Mesothelial cell of epicardium (in vitro differentiated cells): Measurements from ENCODE around the gene TBC1D5. TPM values are rescaled to one million over a fixed set of nuclear protein-coding genes. Genes with fewer than 3 reads are reported as not detected.

Source experiments
- DNase-seq, 2 experiments: peaks; one replicate each; pipeline ENCODE4 v3.0.0; 2021; ENCODE audit warnings: low spot score in 2 of 2; ENCODE audit not compliant: unreplicated experiment in 2 of 2
- H3K27ac Mint-ChIP-seq: 2 replicates; pipeline ENCODE4 v1.8.0; 2021; ENCODE audit warnings: mixed read lengths
- H3K27me3 Mint-ChIP-seq: 2 replicates; pipeline ENCODE4 v1.8.0; 2021; ENCODE audit warnings: low read depth, mixed read lengths
- H3K36me3 Mint-ChIP-seq: 2 replicates; pipeline ENCODE4 v1.8.0; 2021; ENCODE audit warnings: mixed read lengths
- H3K4me1 Mint-ChIP-seq: 2 replicates; pipeline ENCODE4 v1.8.0; 2021; ENCODE audit warnings: mixed read lengths
- H3K4me3 Mint-ChIP-seq: 2 replicates; pipeline ENCODE4 v1.8.0; 2021; ENCODE audit warnings: mild to moderate bottlenecking, moderate library complexity, mixed read lengths
- H3K9me3 Mint-ChIP-seq: 2 replicates; pipeline ENCODE4 v1.8.0; 2021; ENCODE audit warnings: mixed read lengths
- total RNA-seq: library from RNA; stranded (reverse); gene quantifications from 3 replicates; pipeline ENCODE4 v1.2.1, GENCODE V29; 2021
- TF ChIP-seq, protein P1 (sequence below): fragments of 200-600 bp; sonication (generic); IDR thresholded peaks from one replicate; pipeline ENCODE4 v1.5.0; 2021; ENCODE audit warnings: antibody characterized with exemption; ENCODE audit not compliant: unreplicated experiment

Gene TBC1D5
- total RNA-seq, 1 donor from 2014 or later, result 75.3 TPM

- Mint-ChIP-seq H3K36me3 (peaks cover 20% of the 10 kb centered on the region), H3K27ac (no peak overlapping the region), H3K4me1 (peaks cover 13% of the 10 kb centered on the region), H3K27me3 (no peaks in the 10 kb centered on the region), H3K9me3 (peaks cover 3% of the 10 kb centered on the region), H3K4me3 (no peak overlapping the region)
- DNase-seq, result no peak
- TF ChIP-seq, protein P1, sequence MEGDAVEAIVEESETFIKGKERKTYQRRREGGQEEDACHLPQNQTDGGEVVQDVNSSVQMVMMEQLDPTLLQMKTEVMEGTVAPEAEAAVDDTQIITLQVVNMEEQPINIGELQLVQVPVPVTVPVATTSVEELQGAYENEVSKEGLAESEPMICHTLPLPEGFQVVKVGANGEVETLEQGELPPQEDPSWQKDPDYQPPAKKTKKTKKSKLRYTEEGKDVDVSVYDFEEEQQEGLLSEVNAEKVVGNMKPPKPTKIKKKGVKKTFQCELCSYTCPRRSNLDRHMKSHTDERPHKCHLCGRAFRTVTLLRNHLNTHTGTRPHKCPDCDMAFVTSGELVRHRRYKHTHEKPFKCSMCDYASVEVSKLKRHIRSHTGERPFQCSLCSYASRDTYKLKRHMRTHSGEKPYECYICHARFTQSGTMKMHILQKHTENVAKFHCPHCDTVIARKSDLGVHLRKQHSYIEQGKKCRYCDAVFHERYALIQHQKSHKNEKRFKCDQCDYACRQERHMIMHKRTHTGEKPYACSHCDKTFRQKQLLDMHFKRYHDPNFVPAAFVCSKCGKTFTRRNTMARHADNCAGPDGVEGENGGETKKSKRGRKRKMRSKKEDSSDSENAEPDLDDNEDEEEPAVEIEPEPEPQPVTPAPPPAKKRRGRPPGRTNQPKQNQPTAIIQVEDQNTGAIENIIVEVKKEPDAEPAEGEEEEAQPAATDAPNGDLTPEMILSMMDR, result no peak
Measured at GRCh38 chr3:17387108-17387507, 355.3 kb downstream of the TBC1D5 start.

GRCh38 chr3:17386432-17386831, 356.0 kb downstream of the TBC1D5 start:
- no peak for DNase-seq
- Mint-ChIP-seq H3K9me3 (no peaks in the 10 kb centered on the region), H3K4me3 (no peak overlapping the region), H3K27me3 (no peaks in the 10 kb centered on the region), H3K27ac (no peak overlapping the region), H3K36me3 (peaks cover 16% of the 10 kb centered on the region), H3K4me1 (peaks cover 13% of the 10 kb centered on the region)
- TF ChIP-seq, protein P1, result no peak

DNA sequence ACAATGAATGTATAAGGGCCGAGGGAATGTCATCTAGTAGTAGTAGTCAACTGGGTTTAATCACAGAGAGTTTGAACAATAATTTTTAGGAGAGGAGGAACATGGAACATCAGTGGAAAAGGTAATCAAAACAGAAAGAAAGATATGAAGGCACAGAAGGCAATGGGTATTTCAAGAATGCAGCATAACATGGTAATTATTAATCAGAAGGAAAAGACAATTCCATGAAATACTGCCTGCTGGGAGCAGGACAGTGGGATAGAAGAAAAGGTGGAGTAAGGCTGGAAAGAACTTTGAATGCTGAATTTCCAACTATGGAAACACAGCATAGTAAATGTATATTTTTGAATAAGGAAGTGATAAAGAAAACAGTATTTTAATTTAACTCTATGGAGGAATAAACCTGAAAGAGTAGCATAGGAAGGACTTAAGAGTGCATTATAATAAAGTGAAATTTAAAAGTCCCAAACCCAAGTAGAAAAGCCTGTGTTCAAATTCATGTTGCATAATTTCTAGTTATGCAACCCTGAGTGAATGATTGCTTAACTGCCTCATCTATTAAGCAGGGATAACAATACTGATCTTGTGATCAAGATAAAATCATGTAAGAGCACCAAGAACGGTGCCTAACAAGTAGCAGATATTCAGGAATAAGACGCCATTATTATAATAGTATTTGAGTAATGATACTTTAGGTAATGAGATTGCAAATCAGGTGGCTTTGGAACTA, 357.7 kb downstream of the TBC1D5 start:
- TF ChIP-seq, protein P1, result no peak
- DNase-seq, result no peak
- Mint-ChIP-seq H3K27me3 (no peaks in the 10 kb centered on the region), H3K9me3 (no peaks in the 10 kb centered on the region), H3K36me3 (peaks cover 8% of the 10 kb centered on the region), H3K27ac (peak overlapping the region; percentile 14), H3K4me3 (no peak overlapping the region), H3K4me1 (peaks cover 14% of the 10 kb centered on the region)

GRCh38 chr3:17373304-17373703, 369.1 kb downstream of the TBC1D5 start:
- Mint-ChIP-seq H3K9me3 (no peaks in the 10 kb centered on the region), H3K27ac (no peak overlapping the region), H3K4me1 (peaks cover 5% of the 10 kb centered on the region), H3K36me3 (peaks cover 10% of the 10 kb centered on the region), H3K4me3 (no peak overlapping the region), H3K27me3 (no peaks in the 10 kb centered on the region)
- DNase-seq, result no peak
- TF ChIP-seq, protein P1, result no peak

- Mint-ChIP-seq H3K27me3 (no peaks in the 10 kb centered on the region), H3K4me1 (peaks cover 5% of the 10 kb centered on the region), H3K9me3 (no peaks in the 10 kb centered on the region), H3K36me3 (peaks cover 10% of the 10 kb centered on the region), H3K27ac (no peak overlapping the region), H3K4me3 (no peak overlapping the region)
- no peak for DNase-seq
- TF ChIP-seq, protein P1, result no peak
Measured at GRCh38 chr3:17372362-17373210, 369.8 kb downstream of the TBC1D5 start.
